Neuronal stem cell (in vitro differentiated cells): ENCODE results near the gene CHMP1A.
"Not testable (repeated sequence)": the region's sequence is repeated elsewhere in the genome, so short reads cannot be mapped to it uniquely, and the experiment has no call there.

Source experiments
- DNase-seq: peaks from one replicate; pipeline ENCODE4 v3.0.0-alpha.2; 2013; ENCODE audit warnings: low spot score
- H2AFZ ChIP-seq: one replicate; pipeline ENCODE4 v1.6.1; 2013; ENCODE audit warnings: mild to moderate bottlenecking, low read length, inconsistent platforms
- H2AK5ac ChIP-seq: 2 replicates; pipeline ENCODE4 v1.6.1; 2013; ENCODE audit warnings: low read depth, mild to moderate bottlenecking, inconsistent platforms, low read length, moderate library complexity, mixed read lengths
- H2BK120ac ChIP-seq: 2 replicates; pipeline ENCODE4 v1.6.1; 2013; ENCODE audit warnings: low read depth, mild to moderate bottlenecking, inconsistent platforms, low read length, moderate library complexity, mixed read lengths
- H2BK12ac ChIP-seq: one replicate; pipeline ENCODE4 v1.6.1; 2013; ENCODE audit warnings: low read length, inconsistent platforms
- H2BK15ac ChIP-seq: 2 replicates; pipeline ENCODE4 v1.6.1; 2013; ENCODE audit warnings: mild to moderate bottlenecking, low read length, inconsistent platforms, mixed read lengths
- H2BK5ac ChIP-seq: one replicate; pipeline ENCODE4 v1.6.1; 2013; ENCODE audit warnings: inconsistent platforms, mild to moderate bottlenecking, low read length, moderate library complexity
- H3K14ac ChIP-seq: one replicate; pipeline ENCODE4 v1.6.1; 2013; ENCODE audit warnings: low read length, inconsistent platforms
- H3K18ac ChIP-seq: 2 replicates; pipeline ENCODE4 v1.6.1; 2013; ENCODE audit warnings: low read length, inconsistent platforms
- H3K23ac ChIP-seq: 2 replicates; pipeline ENCODE4 v1.6.1; 2013; ENCODE audit warnings: low read depth, mild to moderate bottlenecking, mixed read lengths, low read length, inconsistent platforms; ENCODE audit not compliant: poor library complexity
- H3K27ac ChIP-seq: replicated peaks from 3 replicates; pipeline ENCODE4 v1.5.1; 2013; ENCODE audit warnings: low read length, inconsistent platforms
- H3K27me3 ChIP-seq, 3 experiments: 2 replicates each; pipeline ENCODE4 v1.6.1; 2013; ENCODE audit warnings: low read length in 3 of 3, mild to moderate bottlenecking in 2 of 3, inconsistent platforms in 1 of 3, low read depth in 1 of 3, mixed read lengths in 1 of 3, moderate library complexity in 1 of 3; ENCODE audit not compliant: control insufficient read depth in 3 of 3, insufficient read depth in 3 of 3
- H3K36me3 ChIP-seq, 2 donors: replicated peaks in 1 of 2; 2 replicates each; pipeline ENCODE4 v1.6.1; 2013; ENCODE audit warnings: low read length in 2 of 2; ENCODE audit not compliant: control insufficient read depth in 2 of 2, insufficient read depth in 2 of 2
- H3K4ac ChIP-seq: 2 replicates; pipeline ENCODE4 v1.6.1; 2013; ENCODE audit warnings: inconsistent platforms, mild to moderate bottlenecking, low read length, moderate library complexity
- H3K4me1 ChIP-seq, 2 donors: 1 replicate in 1 of 2; 2 replicates in 1 of 2; pipeline ENCODE4 v1.6.1; 2013; ENCODE audit warnings: low read length in 2 of 2, low read depth in 1 of 2; ENCODE audit not compliant: control insufficient read depth in 2 of 2, insufficient read depth in 1 of 2
- H3K4me2 ChIP-seq: one replicate; pipeline ENCODE4 v1.6.1; 2013; ENCODE audit warnings: mild to moderate bottlenecking, low read length, inconsistent platforms; ENCODE audit not compliant: insufficient read depth, poor library complexity, severe bottlenecking
- H3K4me3 ChIP-seq, 2 donors: 2 replicates each; pipeline ENCODE4 v1.5.1; 2013; ENCODE audit warnings: low read length in 2 of 2, mild to moderate bottlenecking in 2 of 2, inconsistent platforms in 1 of 2, moderate library complexity in 1 of 2
- H3K79me1 ChIP-seq: one replicate; pipeline ENCODE4 v1.6.1; 2013; ENCODE audit warnings: low read depth, mild to moderate bottlenecking, inconsistent platforms, low read length, moderate library complexity
- H3K9ac ChIP-seq: one replicate; pipeline ENCODE4 v1.6.1; 2013; ENCODE audit warnings: mild to moderate bottlenecking, low read depth, low read length, inconsistent platforms; ENCODE audit not compliant: poor library complexity
- H3K9me3 ChIP-seq, 2 donors: replicated peaks in 1 of 2; 2 replicates each; pipeline versions ENCODE3 to v1.6.1; 2013; ENCODE audit warnings: low read length in 2 of 2, mild to moderate bottlenecking in 2 of 2, inconsistent platforms in 1 of 2, low read depth in 1 of 2, mixed read lengths in 1 of 2, moderate library complexity in 1 of 2; ENCODE audit not compliant: control insufficient read depth in 2 of 2, insufficient read depth in 1 of 2
- H4K8ac ChIP-seq: one replicate; pipeline ENCODE4 v1.6.1; 2013; ENCODE audit warnings: low read depth, mild to moderate bottlenecking, inconsistent platforms, low read length, moderate library complexity
- H4K91ac ChIP-seq: one replicate; pipeline ENCODE4 v1.6.1; 2013; ENCODE audit warnings: low read length, low read depth, mild to moderate bottlenecking, inconsistent platforms; ENCODE audit not compliant: poor library complexity
- WGBS, 2 donors: extraction: QIAGEN DNeasy Blood & Tissue Kit; methylation state at CpG; one replicate each; pipeline ENCODE4 v1.1.7; 2013; ENCODE audit warnings: missing lambda C conversion rate in 2 of 2, mixed read lengths in 1 of 2; ENCODE audit not compliant: insufficient read length in 2 of 2, insufficient replicate concordance in 1 of 2; ENCODE audit errors: extremely low coverage in 2 of 2; 5-methylcytosine and 5-hydroxymethylcytosine counted together

The CHMP1A gene

DNA sequence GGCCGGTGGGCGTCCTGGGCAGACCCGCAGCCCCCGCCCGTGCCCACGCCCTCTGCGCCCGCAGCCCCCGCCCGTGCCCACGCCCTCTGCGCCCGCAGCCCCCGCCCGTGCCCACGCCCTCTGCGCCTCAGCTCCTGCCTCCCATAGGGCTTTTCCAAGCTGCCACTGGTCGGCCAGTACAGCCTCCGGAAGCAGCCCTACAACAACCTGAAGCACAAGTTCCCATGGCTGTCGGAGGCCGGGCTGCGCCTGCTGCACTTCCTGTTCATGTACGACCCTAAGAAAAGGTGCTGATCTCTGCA is 37.2 kb upstream of the CHMP1A start:
- not testable (repeated sequence) for H3K18ac ChIP-seq, H3K4me1 ChIP-seq, H2BK5ac ChIP-seq, H2BK15ac ChIP-seq, H4K8ac ChIP-seq, H4K91ac ChIP-seq, H3K27ac ChIP-seq, DNase-seq, H2AK5ac ChIP-seq, H3K4me3 ChIP-seq, H2BK12ac ChIP-seq, H3K9me3 ChIP-seq, H3K14ac ChIP-seq, H3K79me1 ChIP-seq, H3K4ac ChIP-seq, H3K9ac ChIP-seq, H2AFZ ChIP-seq, H2BK120ac ChIP-seq, H3K4me2 ChIP-seq, H3K27me3 ChIP-seq
- WGBS, 2 donors: no CpG with 5 or more reads among the region's 23 CpGs
- Histone ChIP-seq H3K36me3 (peaks cover 50 to 87% of the 10 kb centered on the region in 2 donors), H3K23ac (peak overlapping the region; percentile 91)

DNA sequence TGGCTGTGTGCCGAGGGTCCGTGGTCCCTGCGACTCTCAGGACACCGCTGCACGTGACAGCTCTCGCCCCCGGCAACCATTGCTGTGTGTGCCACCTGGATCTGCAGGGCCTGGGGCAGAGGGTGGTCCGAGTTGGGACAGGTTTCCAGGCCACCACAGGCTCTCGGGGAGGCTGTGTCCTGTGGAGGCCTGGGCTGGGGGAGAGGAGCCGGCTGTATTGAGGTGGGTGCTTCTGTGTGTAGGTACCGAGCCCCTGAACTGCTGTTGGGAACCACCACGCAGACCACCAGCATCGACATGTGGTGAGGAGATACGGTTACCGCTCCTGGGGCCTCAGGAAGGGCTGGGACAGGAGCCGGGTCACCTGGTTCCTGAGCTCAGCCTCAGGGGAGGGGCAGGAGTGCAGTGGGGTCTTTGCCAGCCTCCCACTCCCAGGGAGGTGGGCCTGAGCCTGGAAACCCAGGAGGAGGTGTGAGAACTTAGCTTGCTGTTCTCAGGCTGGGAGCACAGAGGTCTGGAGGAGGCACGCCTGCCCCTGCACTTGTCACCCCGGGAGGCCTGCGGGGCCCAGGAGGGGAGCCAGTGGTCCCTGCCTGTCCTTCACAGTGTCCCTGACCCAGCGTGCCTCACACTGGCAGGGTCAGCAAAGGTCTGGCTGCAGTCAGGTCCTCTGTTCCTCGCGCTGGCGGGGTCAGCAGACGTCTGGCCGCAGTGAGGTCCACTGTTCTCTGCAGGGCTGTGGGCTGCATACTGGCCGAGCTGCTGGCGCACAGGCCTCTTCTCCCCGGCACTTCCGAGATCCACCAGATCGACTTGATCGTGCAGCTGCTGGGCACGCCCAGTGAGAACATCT is 36.6 kb upstream of the CHMP1A start:
- H2BK15ac ChIP-seq: no peak overlapping the region
- H4K8ac ChIP-seq: no peak overlapping the region
- H3K4ac ChIP-seq: no peak overlapping the region
- no peak overlapping the region for H3K4me2 ChIP-seq
- H3K4me1 ChIP-seq: no peaks in the 10 kb centered on the region
- no CpG with 5 or more reads among the region's 32 CpGs for WGBS, 2 donors
- H3K4me3 ChIP-seq: no peak overlapping the region
- H3K36me3 ChIP-seq: peaks cover 50 to 87% of the 10 kb centered on the region in 2 donors
- H2BK120ac ChIP-seq: no peak overlapping the region
- peak overlapping the region; percentile 38 for H3K18ac ChIP-seq
- H3K79me1 ChIP-seq: peaks cover 2% of the 10 kb centered on the region
- H3K9ac ChIP-seq: peak overlapping the region; percentile 16
- H3K27ac ChIP-seq: no peak overlapping the region
- no peak overlapping the region for H2BK12ac ChIP-seq
- H2BK5ac ChIP-seq: no peak overlapping the region
- no peaks in the 10 kb centered on the region for H3K9me3 ChIP-seq
- no peak overlapping the region for H2AFZ ChIP-seq
- H3K14ac ChIP-seq: no peak overlapping the region
- no peak for DNase-seq
- H2AK5ac ChIP-seq: no peak overlapping the region
- peak overlapping the region; percentile 91 for H3K23ac ChIP-seq
- no peaks in the 10 kb centered on the region for H3K27me3 ChIP-seq
- no peak overlapping the region for H4K91ac ChIP-seq

DNA sequence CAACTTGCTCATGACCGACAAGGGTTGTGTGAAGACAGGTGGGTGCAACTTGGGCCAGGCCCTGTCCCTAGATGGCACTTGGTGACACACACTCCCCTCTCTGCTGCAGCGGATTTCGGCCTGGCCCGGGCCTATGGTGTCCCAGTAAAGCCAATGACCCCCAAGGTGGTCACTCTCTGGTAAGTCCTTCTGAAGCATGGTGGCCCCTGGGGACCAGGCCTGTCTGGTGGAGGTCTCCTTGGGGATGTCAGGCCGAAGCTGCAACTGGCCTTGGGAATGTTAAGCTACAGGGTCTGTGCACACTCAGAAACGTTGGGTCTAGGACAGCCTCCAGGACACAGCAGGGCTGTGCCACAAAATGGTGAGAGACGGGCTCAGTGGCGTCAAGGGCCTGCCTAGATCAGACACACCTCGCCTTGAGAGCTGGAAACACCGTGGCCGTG is 35.8 kb upstream of the CHMP1A start:
- H2BK12ac ChIP-seq: no peak overlapping the region
- H4K8ac ChIP-seq: no peak overlapping the region
- no CpG with 5 or more reads among the region's 11 CpGs for WGBS, 2 donors
- no peaks in the 10 kb centered on the region for H3K4me1 ChIP-seq
- no peak overlapping the region for H3K4ac ChIP-seq
- no peaks in the 10 kb centered on the region for H3K9me3 ChIP-seq
- no peaks in the 10 kb centered on the region for H3K27me3 ChIP-seq
- H3K27ac ChIP-seq: no peak overlapping the region
- H3K79me1 ChIP-seq: peaks cover 4% of the 10 kb centered on the region
- no peak overlapping the region for H3K4me3 ChIP-seq
- no peak overlapping the region for H3K18ac ChIP-seq
- no peak overlapping the region for H3K4me2 ChIP-seq
- no peak overlapping the region for H2BK120ac ChIP-seq
- H3K36me3 ChIP-seq: peaks cover 53 to 90% of the 10 kb centered on the region in 2 donors
- H2AFZ ChIP-seq: no peak overlapping the region
- no peak overlapping the region for H3K23ac ChIP-seq
- H3K14ac ChIP-seq: no peak overlapping the region
- H2BK5ac ChIP-seq: no peak overlapping the region
- no peak overlapping the region for H2AK5ac ChIP-seq
- H4K91ac ChIP-seq: no peak overlapping the region
- H2BK15ac ChIP-seq: no peak overlapping the region
- no peak overlapping the region for H3K9ac ChIP-seq
- no peak for DNase-seq

DNA sequence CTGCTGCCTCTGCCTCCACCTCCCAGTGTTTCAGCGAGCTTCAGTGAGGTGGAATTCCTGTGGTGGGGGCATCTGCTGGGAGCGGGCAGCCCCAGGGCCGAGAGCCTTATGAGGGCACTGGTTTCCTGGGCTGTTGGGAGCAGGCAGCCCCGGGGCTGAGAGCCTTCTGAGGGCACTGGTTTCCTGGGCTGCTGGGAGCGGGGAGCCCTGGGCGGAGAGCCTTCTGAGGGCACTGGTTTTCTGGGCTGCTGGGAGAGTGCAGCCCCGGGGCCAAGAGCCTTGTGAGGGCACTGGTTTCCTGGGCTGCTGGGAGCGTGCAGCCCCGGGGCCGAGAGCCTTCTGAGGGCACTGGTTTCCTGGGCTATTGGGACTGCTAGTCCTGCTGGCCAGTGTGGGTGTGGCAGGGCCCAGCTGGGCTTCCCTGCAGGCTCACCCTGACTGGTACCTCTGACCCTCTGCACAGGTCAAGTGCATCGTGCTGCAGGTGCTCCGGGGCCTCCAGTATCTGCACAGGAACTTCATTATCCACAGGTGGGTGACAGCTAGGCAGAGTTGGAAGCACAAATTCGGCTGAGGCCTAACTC is 34.6 kb upstream of the CHMP1A start:
- Histone ChIP-seq H3K27ac (no peak overlapping the region), H2AFZ (no peak overlapping the region), H3K27me3 (no peaks in the 10 kb centered on the region), H3K9ac (no peak overlapping the region), H3K4me1 (peaks cover 6 to 8% of the 10 kb centered on the region in 2 donors), H3K79me1 (peaks cover 4% of the 10 kb centered on the region), H3K18ac (no peak overlapping the region), H2BK120ac (no peak overlapping the region), H3K36me3 (peaks cover 51 to 80% of the 10 kb centered on the region in 2 donors), H3K14ac (no peak overlapping the region), H3K23ac (no peak overlapping the region), H3K4me3 (no peak overlapping the region), H2AK5ac (no peak overlapping the region), H3K4ac (no peak overlapping the region), H4K8ac (no peak overlapping the region), H2BK12ac (no peak overlapping the region), H2BK15ac (no peak overlapping the region), H2BK5ac (no peak overlapping the region), H4K91ac (no peak overlapping the region), H3K4me2 (no peak overlapping the region), H3K9me3 (no peaks in the 10 kb centered on the region)
- WGBS, 2 donors: no CpG with 5 or more reads among the region's 13 CpGs
- no peak for DNase-seq
